ENCODE measurements around the gene NR3C2. TPM values are rescaled to one million over a fixed set of nuclear protein-coding genes. Genes with fewer than 3 reads are reported as not detected.

The NR3C2 gene
- polyA plus RNA-seq, 1 donor from 2014 or later: 0.06 TPM

GRCh38 chr4:148216321-148216720 lies 225.9 kb downstream of the NR3C2 start:
- Histone ChIP-seq H3F3A (ENCODE audit: insufficient read depth, low read length, poor library complexity, severe bottlenecking) (no peaks in the 10 kb centered on the region), H3K9me3 (ENCODE audit: low read length) (no peaks in the 10 kb centered on the region), H3K79me2 (replicated peaks; ENCODE audit: insufficient read depth, low read length) (no peaks in the 10 kb centered on the region), H3K9ac (ENCODE audit: low read length) (no peak overlapping the region), H3K4me2 (ENCODE audit: low read length) (no peak overlapping the region), H3K4me3 (ENCODE audit: low read length) (no peak overlapping the region), H3K27ac (ENCODE audit: low read length) (no peak overlapping the region), H3K36me3 (ENCODE audit: insufficient read depth, low read length) (no peaks in the 10 kb centered on the region), H3K9me2 (ENCODE audit: insufficient read depth, low read length) (no peaks in the 10 kb centered on the region), H3K27me3 (ENCODE audit: insufficient read depth, low read depth, low read length) (no peaks in the 10 kb centered on the region), H4K20me1 (ENCODE audit: insufficient read depth) (no peaks in the 10 kb centered on the region), H2AFZ (ENCODE audit: low read depth, low read length) (no peak overlapping the region)
- no peak for TF ChIP-seq MXI1 (conservative IDR thresholded peaks at IDR 0.05; ENCODE audit: poor library complexity, severe bottlenecking)
- TF ChIP-seq EP300 (conservative IDR thresholded peaks at IDR 0.05; ENCODE audit: poor library complexity, severe bottlenecking): no peak
- no peak for TF ChIP-seq POLR2AphosphoS5 (IDR thresholded peaks at IDR 0.05)

DNA sequence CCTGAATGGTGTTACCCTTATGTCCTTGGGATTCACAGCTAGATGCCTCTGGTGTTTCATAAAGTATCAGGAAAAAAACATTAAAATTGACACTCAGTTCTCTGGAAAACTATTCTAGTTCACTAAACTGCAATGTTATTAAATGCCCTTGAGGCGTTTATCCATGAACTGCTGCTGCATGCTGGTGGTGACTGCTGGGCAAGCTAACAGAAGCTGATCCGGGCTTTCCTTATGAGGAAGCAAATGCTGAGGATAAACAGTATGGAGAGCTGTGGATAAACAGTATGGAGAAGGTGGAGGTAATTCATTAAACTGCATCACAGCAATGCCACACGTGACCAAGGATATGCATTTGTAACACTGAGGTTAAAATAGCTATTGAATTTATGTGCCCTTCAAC lies 227.0 kb downstream of the NR3C2 start:
- TF ChIP-seq EP300 (conservative IDR thresholded peaks at IDR 0.05; ENCODE audit: poor library complexity, severe bottlenecking): no peak
- H3K79me2 ChIP-seq (replicated peaks; ENCODE audit: insufficient read depth, low read length): no peaks in the 10 kb centered on the region
- H3F3A ChIP-seq (ENCODE audit: insufficient read depth, low read length, poor library complexity, severe bottlenecking): no peaks in the 10 kb centered on the region
- H3K36me3 ChIP-seq (ENCODE audit: insufficient read depth, low read length): no peaks in the 10 kb centered on the region
- H3K27ac ChIP-seq (ENCODE audit: low read length): no peak overlapping the region
- H3K9me2 ChIP-seq (ENCODE audit: insufficient read depth, low read length): no peaks in the 10 kb centered on the region
- no peaks in the 10 kb centered on the region for H3K27me3 ChIP-seq (ENCODE audit: insufficient read depth, low read depth, low read length)
- H3K4me2 ChIP-seq (ENCODE audit: low read length): no peak overlapping the region
- H3K4me3 ChIP-seq (ENCODE audit: low read length): no peak overlapping the region
- H3K9ac ChIP-seq (ENCODE audit: low read length): no peak overlapping the region
- no peak overlapping the region for H2AFZ ChIP-seq (ENCODE audit: low read depth, low read length)
- no peaks in the 10 kb centered on the region for H3K9me3 ChIP-seq (ENCODE audit: low read length)
- H4K20me1 ChIP-seq (ENCODE audit: insufficient read depth): no peaks in the 10 kb centered on the region

GRCh38 chr4:148214529-148215166 lies 227.6 kb downstream of the NR3C2 start:
- no peaks in the 10 kb centered on the region for H3K27me3 ChIP-seq (ENCODE audit: insufficient read depth, low read depth, low read length)
- TF ChIP-seq SMC3 (conservative IDR thresholded peaks at IDR 0.05; ENCODE audit: poor library complexity) (no peak), REST (IDR thresholded peaks at IDR 0.05; ENCODE audit: borderline replicate concordance) (no peak), MXI1 (conservative IDR thresholded peaks at IDR 0.05; ENCODE audit: poor library complexity, severe bottlenecking) (no peak), TAF1 (IDR thresholded peaks at IDR 0.05; ENCODE audit: low read depth) (no peak), EP300 (conservative IDR thresholded peaks at IDR 0.05; ENCODE audit: poor library complexity, severe bottlenecking) (no peak)
- TF ChIP-seq, protein P1, sequence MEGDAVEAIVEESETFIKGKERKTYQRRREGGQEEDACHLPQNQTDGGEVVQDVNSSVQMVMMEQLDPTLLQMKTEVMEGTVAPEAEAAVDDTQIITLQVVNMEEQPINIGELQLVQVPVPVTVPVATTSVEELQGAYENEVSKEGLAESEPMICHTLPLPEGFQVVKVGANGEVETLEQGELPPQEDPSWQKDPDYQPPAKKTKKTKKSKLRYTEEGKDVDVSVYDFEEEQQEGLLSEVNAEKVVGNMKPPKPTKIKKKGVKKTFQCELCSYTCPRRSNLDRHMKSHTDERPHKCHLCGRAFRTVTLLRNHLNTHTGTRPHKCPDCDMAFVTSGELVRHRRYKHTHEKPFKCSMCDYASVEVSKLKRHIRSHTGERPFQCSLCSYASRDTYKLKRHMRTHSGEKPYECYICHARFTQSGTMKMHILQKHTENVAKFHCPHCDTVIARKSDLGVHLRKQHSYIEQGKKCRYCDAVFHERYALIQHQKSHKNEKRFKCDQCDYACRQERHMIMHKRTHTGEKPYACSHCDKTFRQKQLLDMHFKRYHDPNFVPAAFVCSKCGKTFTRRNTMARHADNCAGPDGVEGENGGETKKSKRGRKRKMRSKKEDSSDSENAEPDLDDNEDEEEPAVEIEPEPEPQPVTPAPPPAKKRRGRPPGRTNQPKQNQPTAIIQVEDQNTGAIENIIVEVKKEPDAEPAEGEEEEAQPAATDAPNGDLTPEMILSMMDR (IDR thresholded peaks at IDR 0.05; ENCODE audit: poor library complexity, severe bottlenecking): no peak
- no peak overlapping the region for H3K9ac ChIP-seq (ENCODE audit: low read length)
- no peaks in the 10 kb centered on the region for H3F3A ChIP-seq (ENCODE audit: insufficient read depth, low read length, poor library complexity, severe bottlenecking)
- H2AFZ ChIP-seq (ENCODE audit: low read depth, low read length): no peak overlapping the region
- no peaks in the 10 kb centered on the region for H3K36me3 ChIP-seq (ENCODE audit: insufficient read depth, low read length)
- no peaks in the 10 kb centered on the region for H4K20me1 ChIP-seq (ENCODE audit: insufficient read depth)
- no peaks in the 10 kb centered on the region for H3K9me3 ChIP-seq (ENCODE audit: low read length)
- H3K79me2 ChIP-seq (replicated peaks; ENCODE audit: insufficient read depth, low read length): no peaks in the 10 kb centered on the region
- H3K27ac ChIP-seq (ENCODE audit: low read length): no peak overlapping the region
- no peak overlapping the region for H3K4me3 ChIP-seq (ENCODE audit: low read length)
- H3K9me2 ChIP-seq (ENCODE audit: insufficient read depth, low read length): no peaks in the 10 kb centered on the region
- no peak overlapping the region for H3K4me2 ChIP-seq (ENCODE audit: low read length)

All from neural cell (in vitro differentiated cells).